SIG-M5 treated with dmso at 0.1 percent for 504 hours (cell line): ENCODE measurements around the gene GYS2.

Experiments
- DNase-seq: peaks from one replicate; lab custom pipeline; 2025; ENCODE audit not compliant: unreplicated experiment; lab: John Stamatoyannopoulos, UW

Gene GYS2

GRCh38 chr12:21558100-21558679 lies 46.5 kb downstream of the GYS2 start:
- no peak for DNase-seq

- no peak for DNase-seq
Measured at GRCh38 chr12:21553329-21553675, 51.3 kb downstream of the GYS2 start.

GRCh38 chr12:21552635-21553328 lies 51.9 kb downstream of the GYS2 start:
- no peak for DNase-seq

- DNase-seq, result no peak
Measured at GRCh38 chr12:21551841-21552465, 52.7 kb downstream of the GYS2 start.

GRCh38 chr12:21547437-21547836 lies 57.2 kb downstream of the GYS2 start:
- no peak for DNase-seq

GRCh38 chr12:21546716-21547115 lies 57.9 kb downstream of the GYS2 start:
- DNase-seq, result no peak

GRCh38 chr12:21545557-21545956 lies 59.1 kb downstream of the GYS2 start:
- DNase-seq, result no peak

- no peak for DNase-seq
Measured at GRCh38 chr12:21543151-21543550, 61.5 kb downstream of the GYS2 start.

GRCh38 chr12:21542403-21542802 lies 62.2 kb downstream of the GYS2 start:
- DNase-seq, result no peak

- no peak for DNase-seq
Measured at GRCh38 chr12:21541773-21542172, 62.9 kb downstream of the GYS2 start.

- DNase-seq, result no peak
Measured at GRCh38 chr12:21539797-21540196, 64.8 kb downstream of the GYS2 start.

GRCh38 chr12:21538061-21538653 lies 66.5 kb downstream of the GYS2 start:
- DNase-seq, result no peak

GRCh38 chr12:21529456-21529855 lies 75.2 kb downstream of the GYS2 start:
- DNase-seq, result no peak

- DNase-seq, result no peak
Measured at GRCh38 chr12:21528953-21529352, 75.7 kb downstream of the GYS2 start.

- DNase-seq, result peak; percentile 21
Measured at GRCh38 chr12:21527451-21528180, 77.0 kb downstream of the GYS2 start.

GRCh38 chr12:21526721-21527345 lies 77.8 kb downstream of the GYS2 start:
- DNase-seq, result no peak

- DNase-seq, result no peak
Measured at GRCh38 chr12:21526053-21526452, 78.6 kb downstream of the GYS2 start, which contains the start of gene SPX. SPX (plus strand) TSS chr12:21526296; CDS start chr12:21526473, 177 bp downstream.

GRCh38 chr12:21523148-21523547 lies 81.5 kb downstream of the GYS2 start:
- no peak for DNase-seq

- no peak for DNase-seq
Measured at GRCh38 chr12:21521541-21521940, 83.1 kb downstream of the GYS2 start.

GRCh38 chr12:21518451-21518850 lies 86.2 kb downstream of the GYS2 start:
- no peak for DNase-seq

- no peak for DNase-seq
Measured at GRCh38 chr12:21516281-21516680, 88.4 kb downstream of the GYS2 start.
